Subcutaneous adipose tissue (tissue), 4 donors: Measurements from ENCODE around the gene PDE1C. TPM values are rescaled to one million over a fixed set of nuclear protein-coding genes. Genes with fewer than 3 reads are reported as not detected.

Experiments used
- total RNA-seq, 4 donors: library from RNA; depleted of rRNA; stranded (reverse); fragments of >200 nt; gene quantifications; one replicate each; pipeline ENCODE4 v1.1.0, GENCODE V29; 2016
- TF ChIP-seq, protein P1 (sequence below): fragments of 450-650 bp; IDR thresholded peaks from one replicate; pipeline ENCODE4 v1.5.1; 2016; ENCODE audit warnings: low read depth, mild to moderate bottlenecking, control low read depth, antibody characterized with exemption, moderate library complexity

The PDE1C gene
- total RNA-seq, 4 donors from 2014 or later: 1.3 to 6.1 (median 3.0) TPM

DNA sequence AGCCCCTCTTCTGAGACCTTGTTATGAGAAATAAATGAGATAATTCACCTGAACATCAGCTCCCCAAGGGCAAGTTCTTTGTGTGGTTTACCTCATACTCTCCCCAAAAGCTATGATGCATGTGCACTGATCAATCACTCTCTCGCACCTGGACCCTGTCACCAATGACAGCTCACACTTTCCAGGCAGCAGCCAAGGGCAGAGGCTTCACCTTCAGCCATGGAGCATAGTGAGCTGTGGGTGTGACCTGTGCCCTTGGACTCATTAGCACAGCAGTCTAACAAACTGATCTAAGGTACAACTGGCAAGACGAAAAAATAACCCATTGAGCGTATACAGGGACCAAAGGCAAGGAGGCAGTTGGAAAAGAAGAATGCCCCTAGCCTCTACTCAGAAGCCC, 17.0 kb downstream of the PDE1C start:
- TF ChIP-seq, protein P1, sequence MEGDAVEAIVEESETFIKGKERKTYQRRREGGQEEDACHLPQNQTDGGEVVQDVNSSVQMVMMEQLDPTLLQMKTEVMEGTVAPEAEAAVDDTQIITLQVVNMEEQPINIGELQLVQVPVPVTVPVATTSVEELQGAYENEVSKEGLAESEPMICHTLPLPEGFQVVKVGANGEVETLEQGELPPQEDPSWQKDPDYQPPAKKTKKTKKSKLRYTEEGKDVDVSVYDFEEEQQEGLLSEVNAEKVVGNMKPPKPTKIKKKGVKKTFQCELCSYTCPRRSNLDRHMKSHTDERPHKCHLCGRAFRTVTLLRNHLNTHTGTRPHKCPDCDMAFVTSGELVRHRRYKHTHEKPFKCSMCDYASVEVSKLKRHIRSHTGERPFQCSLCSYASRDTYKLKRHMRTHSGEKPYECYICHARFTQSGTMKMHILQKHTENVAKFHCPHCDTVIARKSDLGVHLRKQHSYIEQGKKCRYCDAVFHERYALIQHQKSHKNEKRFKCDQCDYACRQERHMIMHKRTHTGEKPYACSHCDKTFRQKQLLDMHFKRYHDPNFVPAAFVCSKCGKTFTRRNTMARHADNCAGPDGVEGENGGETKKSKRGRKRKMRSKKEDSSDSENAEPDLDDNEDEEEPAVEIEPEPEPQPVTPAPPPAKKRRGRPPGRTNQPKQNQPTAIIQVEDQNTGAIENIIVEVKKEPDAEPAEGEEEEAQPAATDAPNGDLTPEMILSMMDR: no peak

DNA sequence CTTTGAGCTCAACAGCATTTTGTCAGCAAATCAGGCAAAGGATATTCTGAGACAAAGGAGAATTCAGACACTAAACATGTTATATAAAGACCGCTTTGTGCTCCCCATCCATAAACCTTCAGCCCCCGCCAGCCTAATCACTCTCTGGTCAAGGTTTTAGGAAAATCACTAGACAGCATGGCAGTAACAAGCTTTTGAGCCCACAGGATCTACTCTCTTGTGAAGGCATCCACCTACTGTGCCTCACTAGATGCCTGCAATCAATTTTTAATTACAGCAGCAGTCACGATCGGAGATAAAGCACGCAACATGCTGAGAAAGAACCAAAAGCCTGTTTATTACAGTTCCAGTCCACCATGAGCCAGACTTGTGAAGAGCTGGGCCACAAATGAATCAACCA, 19.1 kb downstream of the PDE1C start:
- TF ChIP-seq, protein P1: no peak

DNA sequence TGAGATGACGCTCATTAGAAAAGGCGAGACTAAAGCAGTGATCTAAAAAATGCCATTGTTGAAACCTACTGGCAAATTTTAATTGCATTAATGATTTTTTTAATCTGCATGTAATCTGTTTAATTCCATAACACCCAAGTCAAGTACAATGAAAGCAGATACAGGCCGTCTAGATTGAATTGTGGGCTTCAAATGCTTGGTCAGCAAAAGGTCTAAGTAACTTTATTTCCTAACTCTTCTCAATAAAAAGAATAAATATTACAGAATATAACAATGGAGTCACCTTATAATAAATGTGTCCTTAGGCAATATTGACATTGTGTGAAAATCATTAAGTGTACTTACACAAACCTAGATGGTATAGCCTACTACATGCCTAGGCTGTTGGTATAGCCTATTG, 20.6 kb downstream of the PDE1C start:
- TF ChIP-seq, protein P1: no peak

DNA sequence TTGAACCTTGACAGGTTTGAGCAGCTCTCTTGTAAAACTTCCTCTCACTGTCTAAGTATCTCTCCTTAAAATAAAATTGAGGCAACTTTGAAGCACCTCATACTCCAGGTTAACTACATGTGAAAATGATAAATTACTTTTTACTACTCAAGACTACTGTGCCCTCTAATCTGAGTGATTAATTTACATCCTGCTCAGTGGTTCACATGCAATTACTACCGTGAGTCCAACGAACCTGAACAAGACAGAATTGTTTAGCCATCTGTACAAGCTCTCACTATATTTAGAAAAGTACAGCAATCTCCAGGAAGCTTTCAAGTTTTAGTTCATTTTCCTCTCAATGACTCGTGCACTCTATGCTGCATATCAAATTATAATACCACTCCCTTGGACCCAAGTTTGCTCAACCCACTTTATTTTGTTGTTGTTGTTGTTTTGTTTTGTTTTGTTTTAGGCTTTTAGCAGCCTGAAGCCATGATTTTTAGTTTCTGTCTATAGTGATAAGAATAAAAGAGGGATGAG, 21.2 kb downstream of the PDE1C start:
- TF ChIP-seq, protein P1: no peak

DNA sequence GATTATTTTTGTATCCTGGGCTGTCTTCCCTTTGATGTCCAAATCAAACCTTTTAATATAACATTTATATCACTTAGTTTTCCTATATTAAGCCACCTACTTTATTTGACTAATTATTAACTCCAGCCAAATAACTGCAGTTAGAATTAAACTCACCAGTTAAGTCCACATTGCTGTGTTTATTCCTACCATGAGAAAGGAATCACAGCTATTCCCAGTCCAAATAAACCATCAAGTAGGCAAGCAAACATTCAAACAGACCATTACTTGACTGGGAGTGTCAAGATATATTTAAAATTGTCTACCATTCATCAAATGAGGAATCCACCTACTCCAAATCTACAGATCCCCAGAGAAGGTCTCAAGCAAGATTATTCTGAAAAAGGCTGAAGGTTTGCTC, 22.4 kb downstream of the PDE1C start:
- TF ChIP-seq, protein P1: no peak

DNA sequence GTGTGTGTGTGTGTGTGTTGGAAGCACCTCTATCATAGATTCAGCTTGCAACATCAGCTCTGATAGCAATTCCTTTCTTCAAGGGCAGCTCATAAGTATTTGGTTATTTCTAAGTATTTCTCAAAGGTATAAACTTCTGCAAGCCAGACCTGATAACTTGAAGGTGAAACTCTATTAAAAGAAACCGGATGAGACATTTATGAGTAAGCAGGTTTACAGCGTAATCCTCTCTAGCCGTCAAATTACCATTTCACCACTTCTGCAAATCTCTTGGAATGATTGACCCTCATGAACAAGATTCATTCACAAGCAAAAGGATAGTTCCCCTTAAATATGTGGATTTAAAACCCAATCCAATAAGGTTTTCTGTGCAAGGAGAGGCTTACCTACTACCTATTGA, 23.1 kb downstream of the PDE1C start:
- TF ChIP-seq, protein P1: no peak

DNA sequence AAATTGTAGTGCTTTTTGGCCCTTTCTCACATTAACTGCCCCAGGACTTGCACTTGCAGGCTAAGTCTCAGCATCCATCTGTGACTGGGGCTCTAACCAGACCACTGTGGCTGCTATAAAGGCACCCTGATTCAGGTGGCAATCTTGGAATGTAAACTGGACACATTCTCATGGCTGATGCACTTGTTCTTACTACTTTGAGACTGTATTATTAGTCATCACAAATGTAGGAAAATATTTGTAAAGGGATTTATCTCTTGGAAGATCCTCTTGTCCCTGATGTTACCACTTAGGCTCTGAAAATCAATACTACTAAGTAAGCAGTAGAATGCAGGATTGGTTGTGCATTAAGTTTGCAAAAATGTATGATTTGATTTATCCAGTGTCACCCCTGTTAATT, 25.0 kb downstream of the PDE1C start:
- TF ChIP-seq, protein P1: no peak
